ENCODE data around the gene BCR. TPM values are rescaled to one million over a fixed set of nuclear protein-coding genes. Genes with fewer than 3 reads are reported as not detected.

BCR gene
- polyA plus RNA-seq, 1 donor from 2014 or later: 57.5 TPM

DNA sequence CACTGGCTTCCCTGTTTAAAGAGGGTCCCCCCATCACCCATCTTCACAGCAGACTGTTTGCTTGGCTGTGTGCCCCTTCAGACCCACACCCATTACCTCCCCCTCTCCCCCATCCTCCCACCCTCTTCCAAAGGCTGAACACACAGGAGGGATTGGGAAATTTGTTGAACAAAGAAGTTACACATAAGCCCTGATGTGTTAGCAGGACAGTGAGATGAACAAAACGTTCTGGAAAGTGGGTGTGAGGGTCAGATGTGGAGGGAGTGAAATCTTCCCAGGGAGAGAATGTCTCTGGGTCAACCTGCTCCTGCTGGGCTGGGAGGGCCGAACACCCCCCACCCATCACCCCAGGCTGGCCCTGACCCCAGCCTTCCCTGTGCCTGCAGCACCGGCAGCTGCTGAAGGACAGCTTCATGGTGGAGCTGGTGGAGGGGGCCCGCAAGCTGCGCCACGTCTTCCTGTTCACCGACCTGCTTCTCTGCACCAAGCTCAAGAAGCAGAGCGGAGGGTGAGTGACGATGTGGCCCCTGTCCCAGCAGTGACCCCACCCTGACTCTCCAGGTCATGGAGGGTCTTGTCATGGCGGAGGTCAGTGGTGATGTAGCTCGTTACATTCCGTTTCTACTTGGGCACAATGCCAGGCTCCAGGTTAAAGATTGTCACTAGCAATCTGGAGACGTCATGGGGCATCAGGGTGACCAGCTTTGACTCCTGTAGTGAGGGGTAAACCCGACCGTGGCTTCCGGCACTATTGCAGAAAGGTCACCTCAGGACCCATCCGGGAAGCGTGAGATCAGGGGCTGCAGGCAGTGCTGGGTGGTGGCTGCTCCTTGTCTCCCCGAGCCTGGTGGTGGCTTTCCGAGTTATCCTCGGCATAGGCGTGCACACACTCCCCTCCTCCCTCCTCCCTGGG lies 103.5 kb downstream of the BCR start:
- Histone ChIP-seq H3K79me2 (replicated peaks; ENCODE audit: insufficient read depth, low read length) (no peaks in the 10 kb centered on the region), H3K4me3 (ENCODE audit: low read length) (no peak overlapping the region), H3F3A (ENCODE audit: insufficient read depth, low read length, poor library complexity, severe bottlenecking) (no peaks in the 10 kb centered on the region), H2AFZ (ENCODE audit: low read depth, low read length) (no peak overlapping the region), H3K4me2 (ENCODE audit: low read length) (no peak overlapping the region), H3K27me3 (ENCODE audit: insufficient read depth, low read depth, low read length) (no peaks in the 10 kb centered on the region), H3K9ac (ENCODE audit: low read length) (no peak overlapping the region), H3K36me3 (ENCODE audit: insufficient read depth, low read length) (no peaks in the 10 kb centered on the region), H3K27ac (ENCODE audit: low read length) (no peak overlapping the region), H3K9me3 (ENCODE audit: low read length) (no peaks in the 10 kb centered on the region), H4K20me1 (ENCODE audit: insufficient read depth) (no peaks in the 10 kb centered on the region), H3K9me2 (ENCODE audit: insufficient read depth, low read length) (no peaks in the 10 kb centered on the region)
- TF ChIP-seq, protein P1, sequence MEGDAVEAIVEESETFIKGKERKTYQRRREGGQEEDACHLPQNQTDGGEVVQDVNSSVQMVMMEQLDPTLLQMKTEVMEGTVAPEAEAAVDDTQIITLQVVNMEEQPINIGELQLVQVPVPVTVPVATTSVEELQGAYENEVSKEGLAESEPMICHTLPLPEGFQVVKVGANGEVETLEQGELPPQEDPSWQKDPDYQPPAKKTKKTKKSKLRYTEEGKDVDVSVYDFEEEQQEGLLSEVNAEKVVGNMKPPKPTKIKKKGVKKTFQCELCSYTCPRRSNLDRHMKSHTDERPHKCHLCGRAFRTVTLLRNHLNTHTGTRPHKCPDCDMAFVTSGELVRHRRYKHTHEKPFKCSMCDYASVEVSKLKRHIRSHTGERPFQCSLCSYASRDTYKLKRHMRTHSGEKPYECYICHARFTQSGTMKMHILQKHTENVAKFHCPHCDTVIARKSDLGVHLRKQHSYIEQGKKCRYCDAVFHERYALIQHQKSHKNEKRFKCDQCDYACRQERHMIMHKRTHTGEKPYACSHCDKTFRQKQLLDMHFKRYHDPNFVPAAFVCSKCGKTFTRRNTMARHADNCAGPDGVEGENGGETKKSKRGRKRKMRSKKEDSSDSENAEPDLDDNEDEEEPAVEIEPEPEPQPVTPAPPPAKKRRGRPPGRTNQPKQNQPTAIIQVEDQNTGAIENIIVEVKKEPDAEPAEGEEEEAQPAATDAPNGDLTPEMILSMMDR (IDR thresholded peaks at IDR 0.05; ENCODE audit: poor library complexity, severe bottlenecking): no peak
- TF ChIP-seq EZH2 (IDR thresholded peaks at IDR 0.05; ENCODE audit: borderline replicate concordance, insufficient read depth, low read length, poor library complexity, severe bottlenecking) (no peak), RAD21 (conservative IDR thresholded peaks at IDR 0.05) (no peak), EP300 (conservative IDR thresholded peaks at IDR 0.05; ENCODE audit: poor library complexity, severe bottlenecking) (no peak), TAF1 (IDR thresholded peaks at IDR 0.05; ENCODE audit: low read depth) (no peak), SMC3 (conservative IDR thresholded peaks at IDR 0.05; ENCODE audit: poor library complexity) (no peak), MXI1 (conservative IDR thresholded peaks at IDR 0.05; ENCODE audit: poor library complexity, severe bottlenecking) (no peak), POLR2AphosphoS5 (IDR thresholded peaks at IDR 0.05) (no peak)
- TF ChIP-seq, protein P2, sequence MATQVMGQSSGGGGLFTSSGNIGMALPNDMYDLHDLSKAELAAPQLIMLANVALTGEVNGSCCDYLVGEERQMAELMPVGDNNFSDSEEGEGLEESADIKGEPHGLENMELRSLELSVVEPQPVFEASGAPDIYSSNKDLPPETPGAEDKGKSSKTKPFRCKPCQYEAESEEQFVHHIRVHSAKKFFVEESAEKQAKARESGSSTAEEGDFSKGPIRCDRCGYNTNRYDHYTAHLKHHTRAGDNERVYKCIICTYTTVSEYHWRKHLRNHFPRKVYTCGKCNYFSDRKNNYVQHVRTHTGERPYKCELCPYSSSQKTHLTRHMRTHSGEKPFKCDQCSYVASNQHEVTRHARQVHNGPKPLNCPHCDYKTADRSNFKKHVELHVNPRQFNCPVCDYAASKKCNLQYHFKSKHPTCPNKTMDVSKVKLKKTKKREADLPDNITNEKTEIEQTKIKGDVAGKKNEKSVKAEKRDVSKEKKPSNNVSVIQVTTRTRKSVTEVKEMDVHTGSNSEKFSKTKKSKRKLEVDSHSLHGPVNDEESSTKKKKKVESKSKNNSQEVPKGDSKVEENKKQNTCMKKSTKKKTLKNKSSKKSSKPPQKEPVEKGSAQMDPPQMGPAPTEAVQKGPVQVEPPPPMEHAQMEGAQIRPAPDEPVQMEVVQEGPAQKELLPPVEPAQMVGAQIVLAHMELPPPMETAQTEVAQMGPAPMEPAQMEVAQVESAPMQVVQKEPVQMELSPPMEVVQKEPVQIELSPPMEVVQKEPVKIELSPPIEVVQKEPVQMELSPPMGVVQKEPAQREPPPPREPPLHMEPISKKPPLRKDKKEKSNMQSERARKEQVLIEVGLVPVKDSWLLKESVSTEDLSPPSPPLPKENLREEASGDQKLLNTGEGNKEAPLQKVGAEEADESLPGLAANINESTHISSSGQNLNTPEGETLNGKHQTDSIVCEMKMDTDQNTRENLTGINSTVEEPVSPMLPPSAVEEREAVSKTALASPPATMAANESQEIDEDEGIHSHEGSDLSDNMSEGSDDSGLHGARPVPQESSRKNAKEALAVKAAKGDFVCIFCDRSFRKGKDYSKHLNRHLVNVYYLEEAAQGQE (IDR thresholded peaks at IDR 0.05; ENCODE audit: borderline replicate concordance): no peak

DNA sequence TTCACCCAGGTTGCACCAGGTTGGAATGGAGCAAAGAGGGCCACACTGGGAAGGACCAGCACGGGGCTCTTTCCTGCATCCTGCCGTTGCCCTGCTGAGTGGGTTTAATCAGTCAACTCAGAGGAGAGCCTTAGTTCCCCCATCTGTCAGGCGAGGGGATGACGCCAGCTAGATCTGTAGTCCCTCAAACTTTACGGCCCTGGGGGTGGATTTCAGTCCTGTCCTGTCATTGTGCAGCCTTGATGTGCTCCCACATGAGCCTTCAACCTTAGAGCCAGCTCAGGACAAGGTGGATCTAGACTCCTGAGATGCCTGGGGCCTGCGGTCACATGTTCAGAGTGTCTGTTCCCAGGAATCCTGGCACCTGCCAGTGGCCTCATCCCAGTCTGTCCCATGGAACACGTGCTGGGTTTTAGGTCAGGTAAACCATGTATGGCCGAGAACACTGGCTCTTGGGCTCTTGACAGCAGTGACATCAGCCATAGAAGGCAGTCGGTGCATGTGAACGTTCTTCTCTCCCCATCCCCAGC lies 104.3 kb downstream of the BCR start:
- Histone ChIP-seq H3K27ac (ENCODE audit: low read length) (no peak overlapping the region), H3K9me3 (ENCODE audit: low read length) (no peaks in the 10 kb centered on the region), H3K4me2 (ENCODE audit: low read length) (no peak overlapping the region), H4K20me1 (ENCODE audit: insufficient read depth) (no peaks in the 10 kb centered on the region), H3K9ac (ENCODE audit: low read length) (no peak overlapping the region), H3F3A (ENCODE audit: insufficient read depth, low read length, poor library complexity, severe bottlenecking) (no peaks in the 10 kb centered on the region), H2AFZ (ENCODE audit: low read depth, low read length) (no peak overlapping the region), H3K36me3 (ENCODE audit: insufficient read depth, low read length) (no peaks in the 10 kb centered on the region), H3K27me3 (ENCODE audit: insufficient read depth, low read depth, low read length) (no peaks in the 10 kb centered on the region), H3K9me2 (ENCODE audit: insufficient read depth, low read length) (no peaks in the 10 kb centered on the region), H3K4me3 (ENCODE audit: low read length) (no peak overlapping the region), H3K79me2 (replicated peaks; ENCODE audit: insufficient read depth, low read length) (no peaks in the 10 kb centered on the region)
- TF ChIP-seq, protein P2 (IDR thresholded peaks at IDR 0.05; ENCODE audit: borderline replicate concordance): no peak
- no peak for TF ChIP-seq EZH2 (IDR thresholded peaks at IDR 0.05; ENCODE audit: borderline replicate concordance, insufficient read depth, low read length, poor library complexity, severe bottlenecking)
- TF ChIP-seq RAD21 (conservative IDR thresholded peaks at IDR 0.05): no peak
- TF ChIP-seq, protein P1 (IDR thresholded peaks at IDR 0.05; ENCODE audit: poor library complexity, severe bottlenecking): no peak
